Glutamatergic neuron (in vitro differentiated cells): ENCODE data around the gene SPATA17. TPM values are rescaled to one million over a fixed set of nuclear protein-coding genes. Genes with fewer than 3 reads are reported as not detected.

Experiments used
- DNase-seq: peaks from one replicate; pipeline ENCODE4 v3.0.0; 2022
- H3K27ac Mint-ChIP-seq: one replicate; pipeline ENCODE4 v1.8.0; 2020; ENCODE audit warnings: mild to moderate bottlenecking, mixed read lengths, inconsistent platforms; ENCODE audit not compliant: unreplicated experiment
- H3K27me3 Mint-ChIP-seq: one replicate; pipeline ENCODE4 v1.8.0; 2020; ENCODE audit warnings: mild to moderate bottlenecking, moderate library complexity, mixed read lengths, inconsistent platforms; ENCODE audit not compliant: unreplicated experiment
- H3K36me3 Mint-ChIP-seq: one replicate; pipeline ENCODE4 v1.8.0; 2020; ENCODE audit warnings: mild to moderate bottlenecking, mixed read lengths, inconsistent platforms; ENCODE audit not compliant: unreplicated experiment
- H3K4me1 Mint-ChIP-seq: one replicate; pipeline ENCODE4 v1.8.0; 2020; ENCODE audit warnings: mild to moderate bottlenecking, low read depth, mixed read lengths, inconsistent platforms; ENCODE audit not compliant: unreplicated experiment
- H3K4me3 Mint-ChIP-seq: one replicate; pipeline ENCODE4 v1.8.0; 2020; ENCODE audit warnings: mild to moderate bottlenecking, mixed read lengths, inconsistent platforms; ENCODE audit not compliant: unreplicated experiment
- H3K9me3 Mint-ChIP-seq: one replicate; pipeline ENCODE4 v1.8.0; 2020; ENCODE audit warnings: mild to moderate bottlenecking, moderate library complexity, mixed read lengths, inconsistent platforms; ENCODE audit not compliant: unreplicated experiment
- CTCF ChIP-seq: fragments of 200-600 bp; sonication (generic); IDR thresholded peaks from one replicate; pipeline ENCODE4 v1.5.0; 2021; ENCODE audit not compliant: partially characterized antibody, unreplicated experiment
- total RNA-seq: library from RNA; stranded (reverse); fragmentation: NEBNext Ultra II Directional; extraction: Animal tissue kit (Norgen Biotek cat#: 25700); gene quantifications from one replicate; pipeline ENCODE4 v1.2.1, GENCODE V29; 2021; ENCODE audit not compliant: unreplicated experiment

The SPATA17 gene
- total RNA-seq, 1 donor from 2014 or later, result 0.78 TPM

- DNase-seq, result no peak
- no peaks in the 10 kb centered on the region for H3K4me1 Mint-ChIP-seq
- no peaks in the 10 kb centered on the region for H3K27me3 Mint-ChIP-seq
- no peak overlapping the region for H3K4me3 Mint-ChIP-seq
- no peaks in the 10 kb centered on the region for H3K9me3 Mint-ChIP-seq
- no peak for TF ChIP-seq CTCF
- no peaks in the 10 kb centered on the region for H3K36me3 Mint-ChIP-seq
- no peak overlapping the region for H3K27ac Mint-ChIP-seq
Observed at GRCh38 chr1:217885181-217885580, 254.0 kb downstream of the SPATA17 start.

DNA sequence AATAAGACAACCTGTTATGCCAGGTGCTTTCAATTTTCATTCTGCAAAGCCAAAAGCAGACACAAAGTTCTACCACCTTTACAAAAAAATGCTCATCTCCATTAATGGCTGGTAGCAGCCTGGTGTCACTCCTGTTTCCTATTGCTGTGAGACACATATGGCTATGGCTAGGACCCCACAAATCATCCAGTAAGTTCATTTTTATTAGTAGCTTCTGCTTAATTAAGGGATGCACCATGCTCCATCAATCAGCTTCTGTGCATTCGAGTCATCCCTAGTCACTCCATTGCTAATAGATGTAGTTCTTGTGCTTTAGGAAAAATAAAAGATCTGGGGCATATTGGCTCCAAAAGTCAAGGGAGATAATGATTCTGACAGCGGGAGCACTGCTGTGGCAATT is 257.2 kb downstream of the SPATA17 start:
- no peaks in the 10 kb centered on the region for H3K4me1 Mint-ChIP-seq
- no peaks in the 10 kb centered on the region for H3K27me3 Mint-ChIP-seq
- no peak overlapping the region for H3K4me3 Mint-ChIP-seq
- no peaks in the 10 kb centered on the region for H3K9me3 Mint-ChIP-seq
- no peak for TF ChIP-seq CTCF
- H3K36me3 Mint-ChIP-seq, result no peaks in the 10 kb centered on the region
- no peak overlapping the region for H3K27ac Mint-ChIP-seq
- DNase-seq, result no peak

- DNase-seq, result peak; percentile 76
- no peak overlapping the region for H3K27ac Mint-ChIP-seq
- no peaks in the 10 kb centered on the region for H3K9me3 Mint-ChIP-seq
- H3K27me3 Mint-ChIP-seq, result peaks cover 1% of the 10 kb centered on the region
- no peaks in the 10 kb centered on the region for H3K36me3 Mint-ChIP-seq
- H3K4me3 Mint-ChIP-seq, result no peak overlapping the region
- TF ChIP-seq CTCF, result peak; percentile 55
- H3K4me1 Mint-ChIP-seq, result no peaks in the 10 kb centered on the region
Observed at GRCh38 chr1:217889401-217889800, 258.3 kb downstream of the SPATA17 start.

DNA sequence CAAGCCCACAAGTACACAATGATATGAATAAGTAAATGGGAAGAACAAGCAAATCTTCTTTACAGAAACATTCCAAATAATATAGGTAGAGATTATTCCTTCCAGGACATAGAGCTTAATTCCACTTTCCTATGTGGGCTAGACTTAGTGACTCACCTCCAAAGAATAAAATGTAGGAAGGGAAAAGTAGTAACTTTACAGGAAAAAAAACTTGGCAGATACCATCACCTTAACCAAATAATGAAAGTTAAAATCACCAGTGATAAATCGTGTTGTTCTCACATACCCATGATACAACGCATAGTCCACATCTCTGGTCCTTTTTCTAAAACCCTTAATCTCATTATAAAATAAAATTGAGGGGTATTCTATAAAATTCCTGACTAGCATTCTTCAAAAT is 260.8 kb downstream of the SPATA17 start:
- no peak overlapping the region for H3K4me3 Mint-ChIP-seq
- H3K9me3 Mint-ChIP-seq, result peaks cover 1% of the 10 kb centered on the region
- peaks cover 4% of the 10 kb centered on the region for H3K4me1 Mint-ChIP-seq
- H3K27me3 Mint-ChIP-seq, result peaks cover 3% of the 10 kb centered on the region
- H3K27ac Mint-ChIP-seq, result no peak overlapping the region
- no peak for DNase-seq
- no peak for TF ChIP-seq CTCF
- H3K36me3 Mint-ChIP-seq, result no peaks in the 10 kb centered on the region

DNA sequence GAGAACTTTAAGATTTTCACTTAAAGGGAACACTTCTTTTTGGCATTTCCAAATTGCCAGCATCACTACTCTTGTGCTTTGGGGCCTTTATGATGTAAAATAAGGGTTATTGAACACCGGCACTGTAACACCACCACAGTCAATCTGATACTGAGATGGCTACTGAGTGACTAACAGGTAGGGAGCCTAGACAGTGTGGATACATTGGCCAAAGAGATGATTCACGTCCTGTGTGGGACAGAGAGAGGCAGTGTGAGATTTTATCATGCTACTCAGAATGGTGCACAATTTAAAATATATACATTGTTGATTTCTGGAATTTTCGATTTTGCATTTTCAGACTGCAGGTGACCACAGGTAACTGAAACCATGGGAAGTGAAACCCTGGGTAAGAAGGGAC is 261.6 kb downstream of the SPATA17 start:
- no peak overlapping the region for H3K27ac Mint-ChIP-seq
- H3K27me3 Mint-ChIP-seq, result peaks cover 3% of the 10 kb centered on the region
- no peaks in the 10 kb centered on the region for H3K36me3 Mint-ChIP-seq
- H3K4me3 Mint-ChIP-seq, result no peak overlapping the region
- H3K9me3 Mint-ChIP-seq, result peaks cover 1% of the 10 kb centered on the region
- no peak for TF ChIP-seq CTCF
- peaks cover 6% of the 10 kb centered on the region for H3K4me1 Mint-ChIP-seq
- DNase-seq, result no peak
